OCI-M2 (cell line): ENCODE results near the gene SPDYC.

ENCODE experiments used
- DNase-seq: peaks from one replicate; lab custom pipeline; 2025; ENCODE audit not compliant: unreplicated experiment; lab: John Stamatoyannopoulos, UW

Gene SPDYC, protein sequence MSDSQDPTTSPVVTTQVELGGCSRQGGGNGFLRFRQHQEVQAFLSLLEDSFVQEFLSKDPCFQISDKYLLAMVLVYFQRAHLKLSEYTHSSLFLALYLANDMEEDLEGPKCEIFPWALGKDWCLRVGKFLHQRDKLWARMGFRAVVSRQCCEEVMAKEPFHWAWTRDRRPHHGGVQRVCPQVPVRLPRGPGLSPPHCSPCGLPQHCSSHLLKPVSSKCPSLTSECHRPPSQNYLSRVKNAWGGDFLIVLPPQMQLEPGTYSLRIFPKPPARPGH

DNA sequence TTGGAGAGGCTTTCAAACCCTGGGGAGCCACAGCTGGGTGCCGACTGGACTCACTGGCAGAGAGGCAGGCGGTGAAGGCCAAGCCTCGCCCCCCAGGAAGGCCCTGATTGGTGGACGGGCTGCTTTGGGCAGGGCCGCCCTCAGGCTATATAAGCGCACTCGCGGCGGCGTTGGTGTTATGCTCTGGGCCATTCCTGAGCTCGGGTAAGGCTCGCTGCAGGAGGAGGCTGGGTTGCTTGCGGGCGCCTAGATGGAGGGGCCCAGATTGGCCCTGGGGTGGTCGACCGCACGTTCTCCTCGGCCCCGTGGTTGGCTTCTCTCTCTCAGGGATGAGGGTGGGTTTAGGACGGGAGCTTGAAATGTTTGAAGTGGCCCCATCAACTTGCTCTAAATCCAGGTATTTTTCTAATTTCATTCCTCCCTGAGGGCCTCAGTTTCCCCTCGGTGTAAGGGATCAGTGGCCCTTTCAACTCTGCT is at the start of gene SPDYC:
SPDYC (plus strand) TSS at position 176 of the 477 bp plus-strand sequence. CDS start 1,125 bp downstream, outside the sequence.
- DNase-seq, result peak; percentile 71

DNA sequence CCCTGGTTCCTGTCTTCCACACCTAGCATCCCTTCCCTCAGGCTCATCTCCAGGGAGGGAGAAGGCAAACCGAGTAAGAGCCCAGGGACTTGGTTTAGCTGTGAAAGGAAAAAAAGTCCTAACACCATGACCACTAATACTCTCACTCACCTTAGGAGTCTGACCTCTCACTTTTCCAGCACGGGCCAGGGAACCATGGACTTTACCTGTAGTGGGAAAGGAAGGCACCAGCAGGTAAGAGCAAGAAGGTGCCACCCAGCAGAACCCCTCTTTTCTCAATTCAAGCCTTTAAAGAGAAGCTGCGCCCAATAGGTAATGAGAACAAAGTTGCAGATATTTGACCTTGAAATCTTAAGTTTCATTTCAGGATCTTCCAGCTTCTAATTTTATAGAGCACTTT is 49.2 kb upstream of the SPDYC start:
- DNase-seq, result no peak

DNA sequence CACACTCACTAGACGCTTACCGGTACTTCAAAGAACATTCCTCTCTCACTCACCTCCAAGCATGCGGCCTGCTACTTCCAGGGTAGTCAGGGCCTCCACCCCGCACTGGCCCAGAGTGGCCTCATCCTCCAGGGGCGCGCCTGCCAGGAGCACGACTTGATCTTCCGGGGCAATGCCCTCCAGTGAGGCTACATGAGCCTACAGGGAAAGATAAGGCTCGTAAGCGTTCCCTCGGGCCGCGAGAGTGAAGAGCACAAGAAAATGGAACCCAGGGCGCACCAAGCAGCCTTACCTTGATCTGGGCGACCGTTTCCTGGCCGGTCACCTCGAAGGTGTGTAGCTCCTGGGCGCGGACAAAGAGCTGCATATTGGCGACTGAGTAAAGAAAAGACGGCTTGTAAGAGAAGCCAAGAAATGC is 48.6 kb upstream of the SPDYC start:
- DNase-seq, result no peak

DNA sequence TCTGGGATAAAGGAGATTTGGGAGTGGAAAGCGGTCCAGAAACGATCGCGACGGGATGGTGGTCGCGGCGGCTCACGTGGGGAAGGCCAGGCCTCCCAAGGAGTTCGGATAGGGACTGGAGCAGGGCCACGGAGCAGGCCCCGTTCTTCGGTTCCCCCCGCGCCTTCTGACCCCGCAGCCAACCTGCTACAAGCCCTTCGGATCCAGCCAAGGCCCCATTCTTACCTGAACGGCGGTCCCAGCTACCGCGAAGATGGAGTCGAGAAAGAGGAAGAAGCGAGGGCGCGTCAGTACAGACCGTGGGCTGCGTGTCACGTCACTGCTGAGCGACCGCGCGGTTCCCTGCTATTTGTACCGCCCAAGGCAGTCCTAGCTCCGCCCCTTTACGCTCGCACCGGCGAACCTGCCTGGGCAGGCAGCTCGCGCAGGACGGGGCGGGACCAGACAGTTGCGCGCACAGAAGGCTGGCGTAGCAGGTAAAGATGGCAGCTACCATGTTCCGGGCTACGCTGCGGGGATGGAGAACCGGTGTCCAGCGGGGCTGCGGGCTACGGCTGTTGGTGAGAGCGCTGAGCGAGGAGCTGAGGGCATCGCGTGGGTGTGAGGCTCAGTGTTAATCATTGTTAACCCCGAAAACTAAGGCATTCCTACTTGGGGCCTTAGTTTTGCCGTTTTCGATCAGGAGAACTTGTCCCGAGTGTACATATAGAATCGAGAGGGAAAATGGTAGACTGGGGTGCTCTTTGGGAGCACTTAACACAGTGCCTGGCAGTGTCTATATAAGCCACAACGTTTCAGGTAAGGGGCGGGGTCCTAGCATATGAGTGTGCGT is 48.0 kb upstream of the SPDYC start, which contains the start of the genes FAU and MRPL49:
FAU (minus strand) TSS at position 270 of the 832 bp plus-strand sequence. CDS start 321 bp downstream, outside the sequence.
MRPL49 (plus strand) TSS at position 457 of the 832 bp plus-strand sequence; CDS start at position 483, 26 bp downstream.
- DNase-seq, result peak; percentile 83

DNA sequence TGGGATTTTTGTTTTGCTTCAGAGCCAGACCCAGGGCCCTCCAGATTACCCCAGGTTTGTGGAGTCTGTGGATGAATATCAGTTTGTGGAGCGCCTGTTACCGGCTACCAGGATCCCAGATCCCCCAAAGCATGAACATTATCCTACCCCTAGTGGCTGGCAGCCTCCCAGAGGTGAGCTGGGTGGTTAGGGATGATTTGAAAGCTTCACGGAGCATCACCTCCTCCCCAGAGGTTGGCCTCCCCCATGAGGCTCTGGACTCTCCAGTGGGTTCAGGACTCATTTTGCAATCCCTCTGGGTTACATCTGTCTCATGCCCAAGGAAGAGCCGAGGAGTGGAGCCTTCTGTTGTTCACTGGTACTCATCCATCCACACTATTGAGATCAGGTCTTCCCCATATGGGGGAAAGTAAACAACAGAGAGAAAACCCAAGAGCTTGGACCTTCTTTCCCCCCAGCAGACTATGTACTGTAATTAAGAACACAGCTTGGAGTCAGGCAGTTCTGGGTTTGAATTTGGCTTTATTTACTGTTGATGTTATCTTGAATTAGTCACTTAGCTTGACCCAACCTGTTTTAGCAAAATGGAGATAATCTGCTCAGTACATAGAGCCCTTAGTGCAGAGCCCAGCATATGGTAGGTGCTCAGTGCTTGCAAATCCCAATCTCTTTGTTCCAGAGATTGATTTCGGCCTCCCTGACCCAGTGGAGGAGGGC is 45.4 kb upstream of the SPDYC start:
- no peak for DNase-seq

DNA sequence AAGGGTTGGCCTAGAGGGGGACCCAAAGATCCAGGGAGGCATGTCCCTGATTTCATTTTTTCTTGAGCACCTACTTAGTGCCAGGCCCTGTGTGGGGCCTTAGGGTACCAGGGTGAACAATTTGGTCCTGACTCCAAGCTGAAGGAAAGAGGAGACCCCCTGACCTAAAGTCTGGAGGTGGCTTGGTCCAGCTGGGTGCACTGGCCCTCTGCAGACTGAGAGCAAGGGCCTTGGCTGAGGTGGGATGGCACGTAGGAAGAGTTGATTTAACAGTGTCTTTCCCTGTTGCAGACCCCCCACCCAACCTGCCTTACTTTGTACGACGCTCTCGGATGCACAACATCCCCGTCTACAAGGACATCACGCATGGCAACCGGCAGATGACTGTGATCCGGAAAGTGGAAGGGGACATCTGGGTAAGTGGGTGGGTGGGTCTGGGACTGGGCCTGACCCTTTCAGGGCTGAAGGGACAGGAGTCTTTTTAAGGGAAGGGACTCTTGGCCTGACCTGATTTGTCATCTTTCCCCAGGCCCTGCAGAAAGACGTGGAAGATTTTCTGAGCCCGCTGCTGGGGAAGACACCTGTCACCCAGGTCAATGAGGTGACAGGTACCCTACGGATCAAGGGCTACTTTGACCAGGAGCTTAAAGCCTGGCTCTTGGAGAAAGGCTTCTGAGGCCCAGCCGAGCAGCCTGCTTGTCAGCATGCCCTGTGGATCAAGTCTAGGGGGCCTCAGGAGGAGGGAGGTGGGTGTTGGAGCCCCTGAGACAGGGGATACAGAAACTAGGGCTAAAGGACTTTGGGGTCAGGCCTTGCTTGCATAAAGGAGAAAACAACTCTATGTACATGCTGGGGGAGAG is 44.6 kb upstream of the SPDYC start:
- no peak for DNase-seq

DNA sequence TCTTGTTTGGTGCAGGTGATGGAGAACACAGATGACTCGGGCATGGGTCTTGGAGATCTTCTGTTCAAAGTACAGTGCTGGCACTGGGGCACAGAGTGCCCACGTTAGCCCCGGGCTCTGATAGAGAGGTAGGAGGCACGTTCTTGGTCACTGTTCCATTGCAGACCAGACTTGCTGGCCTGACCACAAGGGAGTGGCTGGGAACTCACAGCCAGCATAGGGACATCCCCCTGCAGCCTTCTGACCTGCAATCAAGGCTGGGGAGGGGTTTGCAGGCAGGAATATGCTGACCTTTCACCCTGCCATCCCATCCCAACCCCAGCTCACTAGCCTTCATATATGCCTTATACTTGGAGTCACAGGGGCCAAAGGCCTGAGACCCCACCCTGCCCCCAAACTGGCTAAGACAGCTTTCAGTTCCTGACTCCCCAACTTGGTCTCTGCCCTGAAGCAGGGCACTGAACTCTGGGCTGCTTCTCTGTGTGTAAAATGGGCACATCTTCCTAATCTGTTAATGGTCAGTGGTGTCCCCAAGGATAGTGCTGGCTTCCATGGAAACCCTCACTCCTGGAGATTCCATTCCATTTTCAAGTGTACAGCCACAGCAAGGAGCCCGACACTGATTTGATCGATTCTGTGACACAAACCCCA is 43.3 kb upstream of the SPDYC start:
- no peak for DNase-seq

DNA sequence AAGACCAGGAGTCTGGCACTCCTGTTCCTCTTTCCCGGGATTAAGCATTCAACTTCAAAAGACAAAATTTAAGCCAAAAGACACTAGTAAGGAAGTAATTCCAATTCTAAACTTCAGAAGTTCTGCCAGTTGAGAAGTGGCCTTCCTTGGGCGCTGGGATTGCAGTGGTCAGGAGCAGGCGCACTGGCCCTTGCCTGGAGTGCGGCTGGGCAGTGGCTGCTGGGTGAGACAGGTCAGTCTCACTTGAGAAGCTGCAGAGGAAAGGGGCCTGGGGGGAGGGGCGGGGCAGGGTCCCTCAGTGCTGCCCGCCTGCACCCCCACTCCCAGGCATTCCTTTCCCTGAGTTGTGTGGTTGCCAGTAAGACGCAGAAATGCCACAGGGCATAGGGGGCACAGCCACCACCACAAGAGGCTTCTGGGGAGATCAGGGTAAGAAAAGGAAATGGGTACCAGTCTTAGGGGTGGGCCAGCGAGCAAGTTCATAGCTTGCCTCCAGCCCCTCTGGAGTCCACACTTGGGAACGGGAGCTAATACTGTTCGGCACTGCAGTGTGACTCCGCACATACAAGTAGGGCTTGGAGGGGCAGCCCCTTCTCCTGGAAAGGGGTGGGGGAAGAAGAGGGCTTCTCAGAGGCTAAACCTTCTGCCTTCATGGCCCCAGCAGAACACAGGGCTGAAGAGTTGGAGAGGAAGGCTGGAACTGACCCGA is 42.4 kb upstream of the SPDYC start:
- DNase-seq, result no peak

DNA sequence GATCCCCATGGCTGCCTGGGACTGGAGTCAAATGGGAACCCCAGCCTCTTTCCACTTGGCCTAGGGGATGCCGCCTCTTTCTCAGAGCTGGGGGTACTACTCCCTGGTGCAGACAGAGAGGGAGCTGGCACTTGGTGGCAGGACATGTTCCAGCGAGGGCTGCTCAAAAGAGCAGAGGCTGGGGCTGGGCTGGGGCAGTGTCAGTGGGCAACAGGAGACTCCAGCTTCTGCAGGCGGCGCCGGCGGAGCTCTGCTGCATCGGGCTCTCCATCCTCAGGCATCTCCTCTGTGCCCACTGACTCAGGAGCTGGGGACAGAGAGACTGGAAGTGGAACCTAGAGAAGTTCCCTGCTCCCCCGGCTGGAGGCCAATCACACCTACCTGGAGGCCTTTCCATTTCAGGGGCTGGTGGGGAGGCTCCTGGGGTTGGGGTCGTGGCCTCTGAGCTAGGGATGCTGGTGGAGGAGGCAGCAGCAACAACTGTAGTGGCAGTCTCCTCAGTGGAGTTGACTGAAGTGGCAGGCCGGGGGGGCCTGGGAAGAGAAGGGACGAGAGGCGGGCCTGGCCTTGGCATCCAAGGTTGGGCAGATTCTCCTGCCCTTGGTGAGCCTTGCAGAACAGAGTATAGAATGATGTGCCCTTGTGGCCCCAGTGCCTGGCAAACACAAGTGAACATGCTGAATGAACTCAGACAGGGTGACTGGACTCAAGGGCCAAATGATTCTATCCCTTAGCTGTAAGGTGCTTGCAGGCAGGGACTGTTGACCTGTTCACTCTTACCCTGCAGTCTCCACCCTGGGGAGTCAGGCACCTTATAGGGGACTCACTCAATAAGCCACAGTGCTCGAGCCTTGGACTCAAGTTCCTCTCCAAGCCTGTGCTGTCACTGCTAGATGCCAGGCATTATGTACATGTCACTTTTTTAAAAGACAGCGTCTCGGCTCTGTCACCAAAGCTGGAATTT is 41.6 kb upstream of the SPDYC start:
- DNase-seq, result no peak

DNA sequence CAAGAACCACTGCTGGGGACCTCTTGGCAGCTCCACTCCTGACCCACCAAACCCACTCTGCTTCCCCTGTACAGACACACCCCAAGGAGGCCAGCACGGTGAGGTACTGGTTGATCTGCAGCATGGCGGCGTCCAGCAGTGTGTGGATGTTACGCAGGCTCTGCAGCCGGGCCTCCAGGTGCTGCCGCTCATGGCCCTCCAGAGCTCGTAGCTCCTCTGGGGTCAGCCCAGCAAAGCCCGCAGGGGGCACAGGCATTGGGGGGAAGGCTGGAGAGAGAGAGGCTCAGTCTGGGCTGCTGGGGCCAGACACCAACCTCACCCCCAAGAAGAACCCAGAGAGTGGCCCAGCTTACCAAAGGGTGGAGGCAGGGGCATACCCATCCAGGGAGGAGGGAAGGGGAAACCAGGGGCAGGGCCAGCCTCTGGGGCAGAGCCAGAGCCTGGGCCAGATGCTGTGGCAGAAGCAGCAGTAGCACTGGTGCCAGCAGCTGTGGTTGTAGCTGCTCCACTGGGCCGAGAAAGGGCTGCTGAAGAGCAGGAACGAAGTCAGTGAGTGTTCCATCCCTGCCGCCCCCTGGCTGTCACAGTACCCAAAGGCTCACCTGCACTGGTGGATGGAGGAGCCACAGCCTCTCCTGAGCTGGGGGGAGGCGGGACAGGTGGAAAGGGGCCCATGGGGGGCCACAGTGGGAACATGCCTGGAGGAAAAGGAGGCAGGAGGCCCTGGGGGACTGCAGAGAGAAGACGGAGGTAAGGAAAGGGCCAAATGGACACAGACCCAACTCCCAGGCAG is 40.2 kb upstream of the SPDYC start:
- DNase-seq, result no peak

DNA sequence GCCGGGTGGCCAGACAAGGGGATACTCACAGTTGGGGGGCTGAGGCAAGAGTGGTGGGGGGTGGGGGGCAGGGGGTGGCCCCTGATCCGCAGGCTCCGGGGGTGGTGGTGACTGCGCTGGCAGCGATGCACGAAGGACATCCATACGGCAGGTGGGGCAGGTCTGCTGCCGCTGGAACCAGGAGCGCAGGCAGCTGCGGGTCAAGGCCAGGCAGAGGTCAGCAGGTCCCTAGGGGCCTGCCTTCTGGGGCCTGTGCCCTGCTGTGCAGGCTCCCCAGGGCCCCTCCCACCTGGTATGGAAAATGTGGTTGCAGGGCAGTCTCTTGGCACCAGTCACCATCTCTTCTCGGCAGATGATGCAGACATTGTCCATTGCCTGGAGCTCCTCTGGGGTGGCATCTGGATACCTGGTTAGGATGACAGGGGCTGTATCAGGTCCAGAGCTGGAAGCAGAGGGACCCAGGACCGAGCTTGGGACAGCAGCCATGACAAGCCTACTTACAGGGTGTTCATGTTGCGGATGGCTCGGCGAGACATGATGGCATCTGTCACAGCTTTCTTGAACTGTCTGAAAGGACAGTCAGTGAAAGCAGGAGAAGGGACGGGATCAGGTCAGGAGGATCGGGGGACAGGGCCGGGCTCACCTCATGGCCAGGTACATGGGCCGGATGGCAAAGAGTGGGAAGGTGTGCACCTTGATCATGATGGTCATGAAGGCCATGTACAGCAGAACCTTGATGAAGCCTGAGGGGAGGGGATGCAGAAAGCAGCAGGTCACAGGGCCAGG is 39.2 kb upstream of the SPDYC start:
- DNase-seq, result no peak

DNA sequence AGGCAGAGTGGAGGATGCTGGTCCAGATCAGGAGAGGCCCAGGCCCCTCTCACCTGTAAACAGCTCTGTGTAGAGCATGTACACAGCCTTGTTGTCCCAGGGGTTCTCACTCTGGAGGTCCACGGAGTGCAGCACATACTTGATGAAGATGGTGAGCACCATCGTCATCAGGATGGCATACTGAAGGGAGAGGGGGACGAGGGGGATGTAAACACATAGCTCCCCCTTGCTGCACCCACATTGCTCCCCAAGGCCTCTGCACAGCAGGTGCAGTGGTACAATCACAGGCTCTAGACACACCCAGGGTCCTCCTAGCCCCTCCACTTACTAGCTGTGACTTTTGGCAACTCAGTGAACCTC is 38.6 kb upstream of the SPDYC start:
- DNase-seq, result no peak

DNA sequence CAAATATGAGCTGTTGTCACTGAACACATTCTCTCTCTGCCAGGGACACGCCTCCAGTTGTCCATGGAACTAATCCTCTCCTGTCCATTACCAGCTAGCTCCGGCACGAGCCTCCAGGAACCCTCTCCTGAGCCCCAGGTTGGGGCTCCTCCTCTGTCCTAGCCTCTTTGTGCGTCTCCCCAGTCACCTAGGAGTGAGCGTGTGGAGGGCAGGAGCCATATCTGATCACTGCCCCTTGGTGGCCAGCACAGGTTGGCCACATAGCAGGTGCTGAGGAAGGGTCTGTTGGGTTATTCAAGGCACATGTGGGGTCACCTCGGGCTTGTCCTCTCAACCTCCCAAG is 38.2 kb upstream of the SPDYC start:
- no peak for DNase-seq

DNA sequence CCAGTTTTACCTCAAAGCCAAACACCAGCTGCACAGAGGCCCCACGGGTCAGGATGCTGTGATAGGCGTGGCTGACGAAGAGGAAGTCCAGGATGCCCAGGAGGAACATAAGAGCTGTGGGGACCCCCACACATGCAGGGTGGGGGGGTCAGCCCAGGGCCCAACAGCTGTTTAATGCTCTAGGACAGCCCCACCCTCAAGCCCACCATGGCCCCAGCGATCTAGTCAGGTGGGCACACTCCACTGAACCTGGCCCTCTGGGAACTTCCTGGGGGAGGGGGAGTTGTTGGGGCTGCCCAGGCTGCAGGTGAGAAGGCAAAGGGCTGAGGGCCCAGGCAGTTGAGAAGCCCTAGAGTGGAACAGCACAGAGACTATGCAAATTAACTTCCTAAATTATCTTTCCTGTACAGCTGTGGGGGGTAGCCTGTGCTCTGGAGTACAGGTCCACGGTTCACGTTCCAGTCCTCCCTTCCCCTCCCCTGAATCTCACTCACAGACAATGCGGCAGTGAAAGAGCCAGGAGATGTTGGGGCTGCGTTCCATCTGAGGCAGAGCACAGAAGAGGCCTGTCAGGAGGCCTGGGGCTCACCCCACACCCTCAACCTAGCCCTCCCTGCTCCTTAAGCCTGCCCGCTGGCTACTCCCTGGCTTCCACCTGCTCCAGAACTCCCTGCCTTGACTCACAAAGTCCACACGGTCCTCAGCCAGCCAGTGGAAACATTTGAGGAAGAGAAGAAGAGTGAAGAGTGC is 37.6 kb upstream of the SPDYC start:
- DNase-seq, result no peak

DNA sequence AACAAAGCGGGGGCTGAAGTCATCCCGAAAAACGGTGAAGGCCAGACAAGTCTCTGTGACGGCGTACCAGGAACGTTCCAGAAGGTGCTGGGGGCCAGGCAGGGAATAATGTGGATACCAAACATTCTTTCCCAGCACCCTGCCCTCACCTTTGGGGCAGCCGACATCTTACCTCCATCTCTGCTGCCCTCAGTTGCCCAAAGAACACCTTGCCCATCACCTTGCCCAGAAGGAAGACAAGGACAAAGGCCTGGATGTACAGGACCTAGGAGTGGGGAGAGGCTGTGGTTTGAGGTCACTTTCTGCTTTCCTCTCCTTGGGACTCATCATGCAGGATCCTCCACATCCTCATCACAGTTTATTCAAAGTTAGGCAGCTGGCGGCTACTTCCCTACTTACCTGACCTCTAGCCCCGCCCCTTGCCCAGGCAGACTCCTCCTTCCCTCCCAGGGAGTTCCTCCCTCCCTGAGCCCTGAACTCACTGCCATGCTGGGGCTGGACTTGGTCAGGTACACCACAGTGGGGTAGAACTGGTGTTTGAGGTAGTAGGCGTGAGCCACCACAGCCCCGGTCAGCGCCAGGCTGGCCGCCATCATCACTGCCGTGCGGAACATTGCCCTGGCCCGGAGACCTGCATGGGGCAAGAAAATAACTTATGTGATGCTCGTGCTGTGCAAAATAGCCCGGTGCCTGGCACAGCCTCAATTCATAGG is 36.9 kb upstream of the SPDYC start:
- no peak for DNase-seq
